HG02571 (cell line): ENCODE data around the gene ZWILCH.

Experiments used
- ATAC-seq: cut with Tn5 transposase; IDR thresholded peaks from one replicate; pipeline ENCODE4 v1.9.1; 2021; ENCODE audit warnings: mild to moderate bottlenecking, moderate library complexity; ENCODE audit not compliant: unreplicated experiment

ZWILCH gene

GRCh38 chr15:66535056-66535455 is 29.9 kb downstream of the ZWILCH start:
- no peak for ATAC-seq

GRCh38 chr15:66542896-66543295 is 37.8 kb downstream of the ZWILCH start:
- no peak for ATAC-seq

GRCh38 chr15:66545255-66545654 is 40.1 kb downstream of the ZWILCH start:
- no peak for ATAC-seq

DNA sequence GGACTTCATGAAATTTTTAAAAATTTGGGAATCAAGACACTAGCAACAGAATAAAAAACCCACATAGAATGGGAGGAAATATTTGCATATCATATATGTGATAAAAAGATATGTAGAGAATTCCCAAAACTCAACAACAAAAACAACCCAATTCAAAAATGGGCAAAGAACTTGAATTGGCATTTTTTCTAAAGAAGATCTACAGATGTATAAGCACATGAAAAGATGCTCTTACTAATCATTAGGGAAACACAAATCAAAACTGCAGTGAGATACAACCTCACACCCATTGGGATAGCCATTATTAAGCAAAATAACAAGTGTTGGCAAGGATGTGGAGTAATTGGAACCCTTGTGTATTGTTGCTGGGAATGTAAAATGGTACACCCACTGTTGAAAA is 50.6 kb downstream of the ZWILCH start:
- ATAC-seq: no peak

GRCh38 chr15:66558271-66558670 is 53.1 kb downstream of the ZWILCH start:
- ATAC-seq: no peak

DNA sequence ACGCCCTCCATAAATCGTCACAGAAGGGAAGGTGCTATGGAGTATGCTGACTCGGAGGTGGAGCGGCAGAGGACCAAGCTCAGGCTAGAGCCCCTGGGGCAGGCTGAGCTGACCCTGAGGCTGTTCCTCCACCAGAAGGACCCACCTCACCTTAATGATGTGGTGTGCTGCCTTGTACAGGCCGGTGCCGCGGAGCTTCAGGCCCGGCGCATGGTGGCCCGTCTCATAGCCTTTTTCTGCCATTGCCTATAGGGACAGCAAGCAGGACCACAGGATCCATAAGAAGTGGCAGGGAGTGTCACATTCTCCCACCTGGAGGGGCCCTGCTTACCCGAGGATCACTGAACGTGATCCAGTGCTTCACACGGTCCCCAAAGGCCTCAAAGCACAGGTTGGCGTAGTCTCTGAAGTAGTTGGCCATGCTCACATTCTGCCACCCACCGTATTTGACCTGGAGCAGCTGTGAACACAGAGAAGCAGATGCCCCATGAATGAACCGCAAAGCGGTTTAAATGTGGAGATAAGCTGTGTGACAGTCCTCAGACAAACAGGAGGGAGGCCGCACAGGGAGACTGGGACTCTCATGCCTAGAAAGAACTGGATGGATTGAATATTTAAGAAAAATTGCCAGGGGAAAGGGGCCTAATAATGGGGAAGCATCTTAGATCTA is 55.9 kb downstream of the ZWILCH start:
- no peak for ATAC-seq

- no peak for ATAC-seq
Observed at GRCh38 chr15:66563126-66563525, 58.0 kb downstream of the ZWILCH start.

DNA sequence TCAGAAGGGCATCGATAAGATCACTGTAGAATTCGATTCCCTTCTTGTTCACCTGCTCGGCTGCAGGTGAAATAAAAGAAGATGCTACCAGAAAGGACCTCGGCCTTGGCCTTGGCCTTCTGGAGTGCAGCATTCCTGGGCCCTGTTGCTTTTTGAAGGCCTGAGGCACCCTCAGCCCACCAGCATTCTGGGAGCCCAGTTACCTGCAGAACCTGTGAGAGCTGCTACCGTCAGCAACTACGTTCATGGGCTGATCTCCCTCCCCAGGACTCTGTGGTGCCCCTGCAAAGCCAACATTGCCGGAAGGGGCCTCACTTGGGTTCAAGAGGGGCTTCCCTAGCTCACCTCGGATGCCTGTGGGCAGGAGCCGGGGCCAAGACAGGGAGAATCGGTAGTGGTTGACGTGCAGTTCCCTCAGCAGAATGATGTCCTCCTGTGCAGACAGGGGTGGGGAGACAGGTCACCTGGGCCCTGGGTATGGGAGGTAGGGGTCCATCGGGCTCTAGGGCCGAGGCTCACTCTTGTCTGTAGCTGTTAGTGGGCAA is 58.5 kb downstream of the ZWILCH start:
- ATAC-seq: no peak

DNA sequence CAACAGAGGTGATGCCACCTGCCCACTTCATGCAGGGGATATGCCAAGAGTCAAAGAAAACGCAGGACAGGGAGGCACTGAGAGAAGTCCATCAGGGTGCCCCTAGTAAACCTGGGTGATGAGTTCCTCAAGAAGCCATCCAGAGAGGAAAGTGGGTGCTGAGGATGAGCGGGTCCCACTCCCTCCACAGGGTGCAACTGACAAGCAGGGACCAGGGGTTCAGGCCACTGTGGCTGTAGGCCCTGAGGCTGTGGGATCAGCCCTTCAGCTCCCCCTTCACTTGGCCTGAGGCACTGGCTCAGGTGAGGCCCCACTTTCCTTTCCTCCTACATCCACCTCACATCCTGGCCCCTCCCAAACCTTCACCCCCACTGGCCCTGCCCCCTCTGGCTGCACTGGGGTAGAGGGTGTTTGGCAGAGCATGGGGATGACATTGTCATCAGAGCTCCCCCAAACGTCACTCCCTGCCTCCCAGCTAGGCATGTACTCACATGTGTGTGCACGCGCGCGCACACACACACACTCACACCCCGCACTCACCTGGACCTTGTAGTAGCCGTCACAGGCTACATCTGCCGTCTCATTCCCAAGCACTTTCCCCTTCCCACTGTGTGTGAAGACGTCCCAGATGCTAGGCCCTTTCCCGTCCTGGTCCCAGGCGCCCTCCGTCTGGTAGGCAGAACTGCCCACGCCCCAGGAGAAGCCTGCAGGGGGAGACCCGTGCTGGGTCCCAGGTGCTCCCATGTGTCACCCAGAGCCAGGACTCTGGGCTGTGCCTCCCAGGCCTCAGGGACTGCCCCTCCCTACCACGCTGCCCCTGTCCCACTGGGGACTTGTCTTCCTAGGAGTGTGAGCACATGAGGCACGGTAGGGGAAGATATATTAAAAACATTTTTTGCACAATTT is 59.3 kb downstream of the ZWILCH start:
- ATAC-seq: no peak

DNA sequence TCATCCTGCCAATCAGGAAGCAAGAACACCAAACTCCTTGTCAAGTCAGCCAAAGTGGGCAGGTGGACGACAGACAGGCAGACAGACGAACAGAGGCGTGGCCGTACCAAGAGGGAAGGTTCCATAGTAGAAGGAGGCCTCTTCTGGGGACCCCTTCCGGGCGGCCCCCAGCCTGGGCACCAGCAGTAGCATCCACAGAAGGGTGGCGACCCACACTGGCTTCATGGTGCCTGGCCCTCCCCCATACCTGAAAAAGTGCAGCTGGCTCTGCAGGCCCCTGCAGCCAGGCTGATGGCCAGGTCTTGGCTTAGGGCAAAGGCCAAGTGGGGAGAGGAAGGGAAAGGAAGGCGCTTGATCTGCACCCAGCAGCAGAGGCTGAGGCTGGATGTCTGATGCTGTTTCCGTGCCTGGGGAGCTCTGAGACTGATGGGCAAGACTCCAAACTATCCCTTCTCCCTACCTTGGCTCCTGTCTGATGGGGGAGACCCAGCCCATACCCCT is 60.1 kb downstream of the ZWILCH start:
- no peak for ATAC-seq

DNA sequence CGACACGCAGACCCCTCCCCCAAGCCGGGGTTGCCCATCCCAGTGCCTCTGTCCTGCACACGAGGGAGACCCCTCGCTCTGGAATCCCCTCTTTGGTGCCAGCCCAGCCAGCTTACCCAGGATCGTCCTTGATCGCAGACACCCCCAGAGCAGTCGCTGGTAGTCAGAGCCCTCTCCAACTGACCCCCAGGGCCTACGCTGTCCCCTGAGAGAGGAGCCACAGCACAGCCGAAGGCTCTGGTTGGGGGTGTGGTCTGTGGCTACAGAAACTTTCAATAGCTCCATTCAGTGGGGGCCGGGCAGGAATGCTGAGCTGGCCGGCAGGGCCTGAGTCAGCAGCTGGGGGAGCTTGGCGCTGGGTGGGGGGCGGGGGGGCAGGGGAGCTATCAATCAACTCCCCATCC is 60.6 kb downstream of the ZWILCH start, which contains the start of gene LCTL:
LCTL (minus strand) TSS at position 258 of the 404 bp plus-strand sequence. CDS start 633 bp downstream, outside the sequence.
- ATAC-seq: no peak

- ATAC-seq: no peak
Observed at GRCh38 chr15:66566963-66567531, 61.9 kb downstream of the ZWILCH start.

DNA sequence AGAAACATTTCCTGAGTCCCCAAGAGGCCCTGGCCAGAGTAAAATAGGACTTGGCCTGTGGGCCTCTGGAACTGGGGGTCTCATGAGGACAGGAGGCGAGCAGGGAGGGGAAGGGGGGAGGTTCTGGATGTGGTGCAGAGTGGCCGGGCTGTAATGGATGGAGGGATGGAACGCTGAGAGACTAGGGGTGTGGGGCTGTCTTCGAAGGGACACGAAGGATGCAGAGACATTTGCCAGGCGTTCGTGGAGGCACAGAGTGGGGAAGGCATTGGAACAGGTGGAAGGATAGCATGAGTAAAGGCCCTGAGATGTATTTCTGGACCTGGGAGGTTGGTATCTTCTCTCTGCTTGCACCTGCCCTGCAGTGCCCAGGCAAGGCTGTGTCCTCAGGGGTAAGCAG is 62.8 kb downstream of the ZWILCH start:
- no peak for ATAC-seq

DNA sequence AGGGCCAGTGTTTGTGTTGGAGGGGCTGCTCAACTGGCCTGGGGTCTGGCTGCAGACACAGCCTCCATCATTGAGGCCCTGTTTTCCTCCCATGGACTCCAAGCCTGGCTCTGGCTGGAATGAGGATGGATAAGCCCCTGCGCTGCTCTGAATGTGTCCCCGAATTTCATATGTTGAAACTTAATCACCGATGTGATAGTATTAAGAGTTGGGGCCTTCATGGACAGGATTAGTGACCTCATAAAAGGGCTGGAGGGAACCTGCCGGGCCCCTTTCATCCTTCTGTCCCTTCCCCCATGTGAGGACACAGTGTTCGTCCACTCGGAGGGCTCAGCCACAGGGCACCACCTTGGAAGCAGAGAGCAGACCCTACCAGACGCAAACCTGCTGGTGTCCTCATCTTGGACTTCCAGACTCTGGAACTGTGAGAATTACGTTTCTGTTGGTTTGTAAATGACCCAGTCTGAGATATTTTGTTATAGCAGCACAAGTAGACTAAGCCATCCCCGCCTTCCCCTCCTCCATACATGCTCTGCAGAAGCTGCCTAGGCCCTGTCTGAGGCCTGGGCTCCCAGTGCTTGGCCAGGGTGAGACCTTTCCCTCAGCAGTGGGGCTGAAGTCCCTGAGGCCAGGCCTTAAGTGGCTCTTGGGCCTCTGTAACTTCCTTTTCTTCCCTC is 64.5 kb downstream of the ZWILCH start:
- no peak for ATAC-seq

- no peak for ATAC-seq
Observed at GRCh38 chr15:66570327-66570726, 65.2 kb downstream of the ZWILCH start.

DNA sequence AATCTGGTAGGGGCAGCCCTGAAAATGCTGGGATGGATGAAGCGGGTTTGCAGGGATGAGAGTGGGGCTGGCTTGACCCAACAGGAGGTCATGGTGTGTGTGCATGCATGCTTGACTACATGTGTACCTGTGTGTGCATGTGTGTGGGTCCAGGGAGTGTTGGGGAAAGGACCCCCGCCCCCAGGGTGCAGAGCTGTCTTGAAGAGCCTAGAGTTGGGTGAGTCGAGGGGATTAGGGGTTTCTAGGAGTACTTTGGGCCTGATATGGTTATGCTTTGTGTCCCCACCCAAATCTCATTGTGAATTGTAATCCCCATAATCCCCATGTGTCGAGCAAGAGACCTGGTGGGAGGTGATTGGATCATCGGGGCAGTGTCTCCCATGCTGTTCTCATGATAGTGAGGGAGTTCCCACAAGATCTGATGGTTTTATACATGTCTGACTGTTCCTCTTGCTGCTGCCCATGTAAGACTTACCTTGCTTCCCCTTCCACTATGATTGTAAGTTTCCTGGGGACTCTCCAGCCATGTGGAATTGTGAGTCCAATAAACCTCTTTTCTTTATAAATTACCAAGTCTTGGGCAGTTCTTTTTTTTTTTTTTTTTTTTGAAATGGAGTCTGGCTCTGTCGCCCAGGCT is 65.8 kb downstream of the ZWILCH start:
- no peak for ATAC-seq

DNA sequence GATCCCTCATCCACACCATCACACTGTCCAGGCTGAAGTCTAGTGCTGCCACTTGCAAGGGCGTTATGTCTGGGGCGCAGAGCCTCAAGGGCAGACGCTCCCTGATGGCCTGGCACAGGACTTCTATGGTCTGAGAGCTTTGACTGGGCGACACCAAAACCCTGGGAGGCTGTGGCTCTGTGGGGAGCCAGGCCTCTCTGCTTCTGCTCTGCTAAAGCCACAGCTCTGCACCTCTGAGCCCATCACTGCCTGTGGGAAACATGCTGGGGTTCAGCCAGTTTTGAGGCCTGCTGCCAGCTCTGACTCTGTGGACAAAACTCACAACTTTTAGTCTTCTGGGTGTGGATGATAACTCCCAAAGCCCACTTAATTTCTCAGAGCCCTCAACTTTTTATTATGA is 67.0 kb downstream of the ZWILCH start:
- no peak for ATAC-seq

GRCh38 chr15:66573348-66573718 is 68.2 kb downstream of the ZWILCH start:
- no peak for ATAC-seq

DNA sequence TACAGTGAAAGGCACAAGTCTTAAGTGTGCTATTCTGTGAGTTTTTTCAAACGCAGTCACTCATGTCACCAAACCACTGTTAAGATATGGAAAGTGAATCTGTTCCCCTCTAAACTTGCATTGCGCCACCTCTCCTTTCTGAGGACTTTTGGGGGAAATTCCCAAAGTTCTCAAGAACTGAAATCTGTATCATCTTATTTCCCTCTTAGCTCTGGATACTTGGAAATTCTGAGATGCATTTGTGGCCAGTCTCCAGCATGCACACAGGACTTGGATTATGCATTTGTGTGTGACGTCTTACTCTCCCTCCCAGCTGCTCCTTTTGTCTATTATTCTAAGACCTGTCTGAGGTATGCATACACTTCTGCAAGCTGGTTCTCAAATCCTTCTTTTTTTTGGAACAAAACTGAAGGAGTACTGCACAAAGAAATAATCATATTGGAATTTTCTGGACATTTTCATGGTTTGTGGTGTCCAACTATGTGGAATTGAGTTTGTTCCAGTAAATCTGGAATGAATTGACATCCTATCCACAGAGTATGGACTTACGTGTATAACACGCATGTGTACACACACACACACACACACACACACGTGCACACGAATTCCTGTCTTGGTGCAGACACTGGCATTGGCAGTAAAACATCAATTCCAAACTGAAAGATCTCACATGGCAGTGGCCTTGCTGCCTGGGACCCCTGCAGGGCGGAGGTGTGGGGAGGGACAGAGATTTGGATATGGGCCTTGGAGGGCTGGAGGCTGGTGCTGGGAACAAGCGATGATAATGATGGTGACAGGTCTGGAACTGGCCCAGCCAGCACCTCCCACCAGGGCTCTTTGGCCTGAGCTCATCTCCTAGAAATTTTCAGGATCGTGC is 68.8 kb downstream of the ZWILCH start:
- no peak for ATAC-seq
